Omental fat pad (tissue), 4 donors: ENCODE data around the gene BCL11B. TPM values are rescaled to one million over a fixed set of nuclear protein-coding genes. Genes with fewer than 3 reads are reported as not detected.

Source experiments
- ATAC-seq: fragments of 150-250 bp; one replicate; pipeline ENCODE4 v1.9.1; 2016; ENCODE audit warnings: mild to moderate bottlenecking, moderate library complexity; ENCODE audit not compliant: low FRiP score
- DNase-seq: peaks from one replicate; pipeline ENCODE4 v3.0.0-alpha.2; 2019; ENCODE audit warnings: low spot score
- total RNA-seq, 4 donors: library from RNA; depleted of rRNA; stranded (reverse); fragments of >200 nt; gene quantifications; one replicate each; pipeline ENCODE4 v1.1.0, GENCODE V29; 2016
- TF ChIP-seq, protein P1 (sequence below), 3 donors: fragments of 450-650 bp; IDR thresholded peaks; one replicate each; pipeline ENCODE4 v1.5.1; 2016 to 2017; ENCODE audit warnings: antibody characterized with exemption in 3 of 3, mild to moderate bottlenecking in 3 of 3, moderate library complexity in 2 of 3

Gene BCL11B
- total RNA-seq, 4 donors from 2014 or later, result 0.56 to 2.0 (median 0.77) TPM

DNA sequence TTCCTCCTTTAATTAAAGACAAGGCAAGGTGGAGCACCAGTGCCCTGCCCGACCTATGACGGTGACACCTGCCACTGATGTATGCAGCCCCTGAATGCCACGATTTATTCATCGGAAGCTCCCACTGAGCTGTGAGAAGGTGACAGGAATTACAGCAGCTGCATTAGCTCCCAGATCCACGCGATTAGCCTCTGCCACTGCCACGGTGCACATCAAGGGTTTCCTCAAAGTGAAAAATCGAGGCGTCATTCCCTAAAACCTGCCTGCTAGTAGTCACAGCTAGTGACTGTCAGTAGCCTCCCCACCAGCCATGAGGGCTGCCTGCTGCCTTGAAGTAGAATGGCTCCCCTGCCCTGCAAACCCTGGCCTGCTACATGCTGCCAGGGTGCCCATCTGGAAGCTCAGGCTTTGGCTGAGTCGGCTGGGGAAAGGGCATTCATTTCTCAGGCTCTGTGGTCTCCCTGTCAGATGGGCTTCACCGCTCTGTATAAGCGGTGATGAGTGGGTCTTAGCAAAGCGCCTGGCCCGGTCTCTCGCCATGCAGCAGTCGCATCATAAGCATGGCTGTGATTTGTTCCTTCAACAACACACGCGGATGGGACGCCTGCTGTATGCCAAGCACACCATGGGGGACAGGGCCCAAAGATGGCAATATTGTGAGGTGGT is 8.2 kb upstream of the BCL11B start:
- DNase-seq (no peak), ATAC-seq (no peak)

DNA sequence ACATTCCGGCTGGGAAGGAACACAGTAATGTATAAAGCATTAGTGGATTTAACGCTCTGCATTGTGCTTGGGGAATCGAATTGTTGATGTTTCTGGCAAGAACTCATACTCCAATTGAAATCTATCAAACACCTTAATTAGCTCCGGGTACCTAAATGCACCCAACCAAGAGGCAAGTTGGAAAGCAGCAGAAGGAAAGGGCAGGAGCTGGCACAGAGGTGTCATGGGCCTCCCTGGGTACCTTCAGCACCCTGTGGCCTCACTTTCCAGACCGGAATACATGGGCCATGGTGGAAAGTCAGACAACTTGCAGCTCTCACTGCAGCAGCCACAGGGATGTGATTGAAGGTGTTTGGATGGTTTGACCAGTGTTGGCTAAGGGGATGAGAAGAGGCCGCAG is 6.8 kb upstream of the BCL11B start:
- no peak for ATAC-seq
- no peak for DNase-seq
- TF ChIP-seq, protein P1, sequence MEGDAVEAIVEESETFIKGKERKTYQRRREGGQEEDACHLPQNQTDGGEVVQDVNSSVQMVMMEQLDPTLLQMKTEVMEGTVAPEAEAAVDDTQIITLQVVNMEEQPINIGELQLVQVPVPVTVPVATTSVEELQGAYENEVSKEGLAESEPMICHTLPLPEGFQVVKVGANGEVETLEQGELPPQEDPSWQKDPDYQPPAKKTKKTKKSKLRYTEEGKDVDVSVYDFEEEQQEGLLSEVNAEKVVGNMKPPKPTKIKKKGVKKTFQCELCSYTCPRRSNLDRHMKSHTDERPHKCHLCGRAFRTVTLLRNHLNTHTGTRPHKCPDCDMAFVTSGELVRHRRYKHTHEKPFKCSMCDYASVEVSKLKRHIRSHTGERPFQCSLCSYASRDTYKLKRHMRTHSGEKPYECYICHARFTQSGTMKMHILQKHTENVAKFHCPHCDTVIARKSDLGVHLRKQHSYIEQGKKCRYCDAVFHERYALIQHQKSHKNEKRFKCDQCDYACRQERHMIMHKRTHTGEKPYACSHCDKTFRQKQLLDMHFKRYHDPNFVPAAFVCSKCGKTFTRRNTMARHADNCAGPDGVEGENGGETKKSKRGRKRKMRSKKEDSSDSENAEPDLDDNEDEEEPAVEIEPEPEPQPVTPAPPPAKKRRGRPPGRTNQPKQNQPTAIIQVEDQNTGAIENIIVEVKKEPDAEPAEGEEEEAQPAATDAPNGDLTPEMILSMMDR (IDR thresholded peaks at IDR 0.05), result no peak

More for the DNA sequence above, 8.2 kb upstream of the BCL11B start:
- TF ChIP-seq, protein P1 (IDR thresholded peaks at IDR 0.05), result no peak

DNA sequence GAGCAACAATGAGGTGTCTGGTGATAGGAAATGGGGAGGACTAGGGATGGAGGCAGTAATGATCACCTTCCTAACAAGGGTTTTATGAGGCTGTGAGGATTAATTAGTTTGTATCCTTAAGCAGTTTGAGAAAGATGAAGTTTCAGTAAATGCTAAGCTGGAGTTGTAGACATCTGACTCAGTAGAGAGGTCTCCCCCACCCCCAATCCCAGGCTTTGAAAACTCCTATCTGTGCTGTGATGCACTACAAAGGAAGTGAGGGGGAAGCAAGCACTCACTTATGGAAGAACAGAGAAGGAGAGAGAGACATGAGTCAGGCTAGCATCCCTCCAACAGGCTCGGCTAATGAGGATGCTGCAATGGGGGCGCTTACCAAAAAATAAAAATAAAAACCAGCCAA is 5.5 kb upstream of the BCL11B start:
- ATAC-seq, result no peak
- TF ChIP-seq, protein P1 (IDR thresholded peaks at IDR 0.05), result no peak
- no peak for DNase-seq

DNA sequence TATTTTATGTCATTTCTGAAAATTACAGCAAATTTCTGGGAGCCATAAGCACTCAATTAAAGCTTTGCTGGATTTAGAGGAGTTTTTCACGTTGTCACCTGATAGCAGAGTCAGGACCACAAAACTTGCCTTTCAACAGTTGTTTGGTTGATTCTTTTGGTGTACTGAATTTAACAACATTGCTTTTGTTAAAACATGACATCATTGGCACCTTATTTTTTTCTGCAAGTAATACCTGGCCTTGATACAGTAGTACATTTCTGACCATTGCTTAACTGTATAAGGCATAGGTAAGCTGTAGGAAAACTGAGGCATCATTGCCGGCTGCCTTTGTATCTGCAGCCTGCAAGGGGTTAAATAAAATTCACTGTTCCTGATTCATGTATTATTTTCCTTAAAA is 4.5 kb upstream of the BCL11B start:
- no peak for DNase-seq
- ATAC-seq, result no peak
- TF ChIP-seq, protein P1 (IDR thresholded peaks at IDR 0.05), result no peak

DNA sequence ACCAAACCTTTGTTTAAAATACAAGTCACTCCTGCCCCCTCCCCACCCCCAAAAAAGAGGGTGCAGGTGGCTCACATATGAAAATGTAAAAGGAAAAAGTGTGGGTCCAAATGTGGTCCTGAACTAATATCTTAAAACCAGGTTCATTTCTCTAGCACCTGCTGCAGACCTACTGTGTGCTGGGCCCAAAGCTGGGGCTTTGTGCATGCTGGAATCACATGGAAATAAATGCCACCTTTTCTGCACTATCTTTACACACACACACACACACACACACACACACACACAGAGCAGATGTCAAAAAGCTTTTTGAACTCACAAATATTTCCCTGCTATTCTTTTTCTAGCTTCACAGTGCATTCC is 3.2 kb upstream of the BCL11B start:
- TF ChIP-seq, protein P1 (IDR thresholded peaks at IDR 0.05), result no peak
- ATAC-seq, result no peak
- no peak for DNase-seq

DNA sequence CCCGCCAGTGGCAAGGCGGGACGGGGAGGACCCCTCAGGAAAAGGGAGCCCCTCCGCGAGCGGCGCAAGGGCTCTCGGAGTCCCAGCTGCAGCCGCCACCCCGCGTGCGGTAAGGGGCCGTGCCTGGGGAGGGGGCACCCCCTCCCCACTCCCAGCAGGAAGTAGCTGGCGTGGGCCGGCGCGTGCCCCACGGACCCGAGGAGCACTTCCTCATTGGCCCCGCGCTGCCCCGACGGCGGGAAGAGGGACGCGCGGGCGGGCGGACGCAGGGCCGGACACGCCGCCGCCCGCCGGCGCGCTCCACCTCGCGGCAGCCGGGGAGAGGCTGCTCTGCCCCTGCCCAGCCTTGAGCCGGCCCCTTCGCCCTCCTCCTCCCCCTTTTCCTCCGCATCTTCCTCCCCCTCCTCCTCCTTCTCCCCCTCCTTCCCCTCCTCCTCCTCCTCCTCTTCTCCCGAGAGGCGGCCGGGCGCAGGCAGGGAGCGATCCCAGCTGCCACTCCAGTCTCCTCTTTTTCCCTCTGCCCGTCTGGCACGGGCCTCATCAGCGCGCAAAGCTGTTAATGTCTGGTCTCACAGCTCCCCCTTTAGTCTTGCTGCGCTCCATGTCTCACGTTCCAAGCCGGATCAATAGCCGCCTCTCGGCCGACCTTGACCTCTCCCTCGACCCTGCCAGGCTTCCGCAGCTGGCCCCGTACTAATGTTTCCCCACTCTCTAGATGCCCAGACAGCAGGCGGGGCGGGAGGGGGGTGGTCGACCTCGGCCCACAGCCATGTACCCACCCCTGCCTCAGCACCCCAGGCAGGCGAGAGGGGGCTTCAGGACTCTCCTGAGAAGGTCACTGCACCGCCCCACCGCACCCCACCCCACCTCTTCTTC is 2.6 kb upstream of the BCL11B start:
- DNase-seq (no peak), ATAC-seq (peak; percentile 66)
- TF ChIP-seq, protein P1 (IDR thresholded peaks at IDR 0.05), result no peak
